ENCODE data around the gene LRRC45. TPM values are rescaled to one million over a fixed set of nuclear protein-coding genes. Genes with fewer than 3 reads are reported as not detected.

Gene LRRC45
- total RNA-seq, 1 donor, result 22.0 TPM

DNA sequence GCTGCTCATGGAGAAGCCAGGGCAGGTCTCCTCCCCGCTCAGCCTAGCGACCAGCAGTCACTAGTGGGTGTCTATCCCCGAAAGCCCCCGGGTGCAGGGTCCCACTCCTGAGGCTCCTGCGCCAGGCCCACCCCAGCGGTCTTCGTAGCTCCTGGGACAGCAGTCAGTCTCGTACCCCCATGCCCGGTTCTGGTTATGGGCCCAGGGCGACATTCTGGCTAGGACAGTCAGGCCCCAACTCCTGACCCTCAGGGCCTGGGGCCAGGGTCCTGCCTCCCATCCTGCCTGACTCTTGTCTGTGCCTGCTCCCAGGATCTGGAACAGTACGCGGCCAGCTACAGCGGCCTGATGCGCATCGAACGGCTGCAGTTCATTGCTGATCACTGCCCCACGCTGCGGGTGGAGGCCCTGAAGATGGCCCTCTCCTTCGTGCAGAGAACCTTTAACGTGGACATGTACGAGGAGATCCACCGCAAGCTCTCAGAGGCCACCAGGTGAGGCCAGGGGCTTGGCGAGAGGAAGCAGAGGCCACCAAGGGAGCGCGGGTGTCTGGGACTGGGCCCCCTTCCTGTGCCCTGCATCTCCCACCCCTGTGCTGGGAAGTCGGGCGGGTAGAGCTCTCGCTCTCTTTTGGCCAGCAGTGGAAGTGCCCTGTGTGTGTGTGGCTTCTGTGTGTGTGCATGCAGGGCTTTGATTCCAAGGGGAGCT, 30.6 kb downstream of the LRRC45 start:
- no peak for DNase-seq (ENCODE audit: low read depth)
- peak overlapping the region; percentile 80 for H3K4me3 ChIP-seq (ENCODE audit: low read depth, low read length)

DNA sequence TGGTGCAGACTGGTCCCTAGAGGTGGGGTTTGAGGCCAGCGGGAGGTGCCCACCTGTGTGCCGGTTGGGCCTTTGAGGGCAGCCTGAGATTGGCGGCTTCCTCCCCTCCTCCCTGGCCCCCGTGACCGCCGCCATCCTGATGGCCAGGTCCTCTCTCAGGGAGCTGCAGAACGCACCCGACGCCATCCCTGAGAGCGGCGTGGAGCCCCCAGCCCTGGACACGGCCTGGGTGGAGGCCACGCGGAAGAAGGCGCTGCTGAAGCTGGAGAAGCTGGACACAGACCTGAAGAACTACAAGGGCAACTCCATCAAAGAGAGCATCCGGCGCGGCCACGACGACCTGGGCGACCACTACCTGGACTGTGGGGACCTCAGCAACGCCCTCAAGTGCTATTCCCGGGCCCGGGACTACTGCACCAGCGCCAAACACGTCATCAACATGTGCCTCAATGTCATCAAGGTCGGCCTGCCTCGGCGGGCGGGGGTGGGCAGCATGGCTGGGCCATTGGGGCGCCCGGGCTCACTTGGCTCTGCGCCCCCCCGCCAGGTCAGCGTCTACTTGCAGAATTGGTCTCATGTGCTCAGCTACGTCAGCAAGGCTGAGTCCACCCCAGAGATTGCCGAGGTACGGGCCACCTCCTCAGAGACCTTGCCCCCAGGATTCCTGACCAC, 31.4 kb downstream of the LRRC45 start:
- TF ChIP-seq, protein P1, sequence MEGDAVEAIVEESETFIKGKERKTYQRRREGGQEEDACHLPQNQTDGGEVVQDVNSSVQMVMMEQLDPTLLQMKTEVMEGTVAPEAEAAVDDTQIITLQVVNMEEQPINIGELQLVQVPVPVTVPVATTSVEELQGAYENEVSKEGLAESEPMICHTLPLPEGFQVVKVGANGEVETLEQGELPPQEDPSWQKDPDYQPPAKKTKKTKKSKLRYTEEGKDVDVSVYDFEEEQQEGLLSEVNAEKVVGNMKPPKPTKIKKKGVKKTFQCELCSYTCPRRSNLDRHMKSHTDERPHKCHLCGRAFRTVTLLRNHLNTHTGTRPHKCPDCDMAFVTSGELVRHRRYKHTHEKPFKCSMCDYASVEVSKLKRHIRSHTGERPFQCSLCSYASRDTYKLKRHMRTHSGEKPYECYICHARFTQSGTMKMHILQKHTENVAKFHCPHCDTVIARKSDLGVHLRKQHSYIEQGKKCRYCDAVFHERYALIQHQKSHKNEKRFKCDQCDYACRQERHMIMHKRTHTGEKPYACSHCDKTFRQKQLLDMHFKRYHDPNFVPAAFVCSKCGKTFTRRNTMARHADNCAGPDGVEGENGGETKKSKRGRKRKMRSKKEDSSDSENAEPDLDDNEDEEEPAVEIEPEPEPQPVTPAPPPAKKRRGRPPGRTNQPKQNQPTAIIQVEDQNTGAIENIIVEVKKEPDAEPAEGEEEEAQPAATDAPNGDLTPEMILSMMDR (IDR thresholded peaks at IDR 0.05; ENCODE audit: insufficient read depth, low read length), result no peak
- no peak for DNase-seq (ENCODE audit: low read depth)
- no peak overlapping the region for H3K4me3 ChIP-seq (ENCODE audit: low read depth, low read length)

More for the DNA sequence above, 30.6 kb downstream of the LRRC45 start:
- TF ChIP-seq, protein P1 (IDR thresholded peaks at IDR 0.05; ENCODE audit: insufficient read depth, low read length), result no peak

DNA sequence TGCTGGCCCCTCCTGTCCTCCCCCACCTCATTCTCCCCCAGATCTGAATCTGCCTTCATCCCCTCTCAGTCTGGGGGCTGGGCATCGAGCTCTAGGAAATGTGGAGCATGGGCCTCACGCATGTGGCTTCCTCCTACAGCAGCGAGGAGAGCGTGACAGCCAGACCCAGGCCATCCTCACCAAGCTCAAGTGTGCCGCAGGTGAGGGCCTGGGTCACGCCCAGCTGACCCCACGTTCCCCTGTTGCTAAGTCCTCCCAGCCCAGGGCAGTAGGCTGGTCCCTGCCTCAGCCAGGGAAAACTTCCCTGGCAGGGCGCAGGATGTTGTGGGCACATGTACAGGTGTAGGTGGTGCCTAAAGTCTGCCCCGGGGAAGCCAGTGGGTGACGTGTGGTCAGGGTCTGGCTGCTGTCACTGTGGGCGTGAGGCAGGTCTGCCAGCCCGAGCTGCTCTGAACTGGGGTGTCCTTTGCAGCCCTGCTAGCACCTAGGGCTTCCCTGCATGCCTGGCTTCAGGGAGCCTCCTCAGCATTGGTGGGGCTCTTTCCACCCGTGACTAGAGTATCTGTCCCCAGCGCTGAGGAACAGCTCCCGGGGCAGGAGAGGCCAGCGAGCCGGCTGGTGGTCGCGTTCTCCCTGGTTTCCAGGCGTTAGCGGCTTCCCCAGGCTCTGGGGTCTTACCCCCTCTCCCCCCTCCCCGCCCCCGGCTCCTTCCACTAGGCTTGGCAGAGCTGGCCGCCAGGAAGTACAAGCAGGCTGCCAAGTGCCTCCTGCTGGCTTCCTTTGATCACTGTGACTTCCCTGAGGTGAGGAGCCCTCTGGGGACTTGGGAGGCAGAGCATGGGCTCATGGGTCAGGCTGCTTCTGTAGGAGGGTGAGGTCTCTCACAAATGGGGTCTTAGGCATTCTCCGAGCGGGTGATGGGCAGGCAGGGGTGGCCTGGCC, 32.2 kb downstream of the LRRC45 start:
- TF ChIP-seq, protein P1 (IDR thresholded peaks at IDR 0.05; ENCODE audit: insufficient read depth, low read length), result no peak
- H3K4me3 ChIP-seq (ENCODE audit: low read depth, low read length), result no peak overlapping the region
- no peak for DNase-seq (ENCODE audit: low read depth)

DNA sequence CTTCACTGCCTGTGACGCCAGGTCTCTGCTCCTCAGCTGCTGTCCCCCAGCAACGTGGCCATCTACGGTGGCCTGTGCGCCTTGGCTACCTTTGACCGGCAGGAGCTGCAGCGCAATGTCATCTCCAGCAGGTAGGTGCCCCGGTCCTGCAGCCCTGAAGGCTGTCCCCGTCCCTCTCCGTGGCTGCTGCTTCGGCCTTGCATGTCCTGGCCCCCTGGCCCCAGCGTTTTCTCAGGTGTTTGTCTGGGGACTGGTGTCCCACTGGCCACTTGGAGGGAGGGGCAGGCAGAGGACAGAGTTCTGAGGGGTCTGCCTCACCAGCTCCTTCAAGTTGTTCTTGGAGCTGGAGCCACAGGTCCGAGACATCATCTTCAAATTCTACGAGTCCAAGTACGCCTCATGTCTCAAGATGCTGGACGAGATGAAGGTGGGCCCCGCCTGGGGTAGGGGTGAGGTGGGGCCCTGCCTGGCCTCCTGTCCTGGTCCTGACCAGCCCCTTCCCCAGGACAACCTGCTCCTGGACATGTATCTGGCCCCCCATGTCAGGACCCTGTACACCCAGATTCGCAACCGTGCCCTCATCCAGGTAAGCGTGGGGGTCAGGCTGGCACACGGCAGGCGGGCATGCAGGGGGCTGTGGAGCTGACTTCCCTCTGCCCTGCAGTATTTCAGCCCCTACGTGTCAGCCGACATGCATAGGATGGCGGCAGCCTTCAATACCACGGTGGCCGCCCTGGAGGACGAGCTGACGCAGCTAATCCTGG, 33.0 kb downstream of the LRRC45 start:
- H3K4me3 ChIP-seq (ENCODE audit: low read depth, low read length), result no peak overlapping the region
- DNase-seq (ENCODE audit: low read depth), result no peak
- TF ChIP-seq, protein P1 (IDR thresholded peaks at IDR 0.05; ENCODE audit: insufficient read depth, low read length), result no peak

DNA sequence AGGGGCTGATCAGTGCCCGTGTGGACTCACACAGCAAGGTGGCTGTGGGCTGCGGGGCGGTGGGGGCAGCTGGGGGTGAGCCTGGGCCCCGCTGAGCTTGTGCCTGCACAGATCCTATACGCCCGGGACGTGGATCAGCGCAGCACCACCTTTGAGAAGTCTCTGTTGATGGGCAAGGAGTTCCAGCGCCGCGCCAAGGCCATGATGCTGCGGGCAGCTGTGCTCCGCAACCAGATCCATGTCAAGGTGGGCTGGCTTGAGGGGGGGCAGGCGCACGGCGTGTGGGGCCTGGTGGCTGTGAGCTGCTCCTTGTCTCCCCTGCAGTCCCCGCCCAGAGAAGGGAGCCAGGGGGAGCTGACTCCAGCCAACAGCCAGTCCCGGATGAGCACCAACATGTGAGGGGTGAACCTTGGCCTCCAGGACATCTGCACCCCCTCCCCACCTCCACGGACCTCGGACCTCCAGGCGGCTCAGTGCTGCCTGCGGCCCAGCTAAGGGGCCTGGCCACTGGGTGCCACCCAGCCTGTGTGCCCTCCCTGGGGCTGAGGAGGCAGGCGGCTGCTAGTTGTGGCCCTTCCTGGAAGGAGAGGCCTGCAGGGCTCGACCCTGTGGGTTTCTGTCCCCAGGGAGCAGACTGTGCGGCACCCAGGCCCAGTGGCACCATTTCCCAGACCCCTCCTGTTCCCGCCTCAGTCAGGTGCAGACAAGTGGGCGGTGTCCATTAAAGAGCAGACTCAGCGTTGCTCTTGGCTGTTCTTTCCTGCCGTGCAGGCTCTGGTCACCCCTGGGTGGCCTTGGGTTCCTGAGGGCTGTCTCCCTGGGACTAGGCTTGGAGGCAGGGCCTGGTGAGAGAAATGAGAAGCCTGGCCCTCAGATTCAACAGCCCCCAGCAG, 33.9 kb downstream of the LRRC45 start:
- TF ChIP-seq, protein P1 (IDR thresholded peaks at IDR 0.05; ENCODE audit: insufficient read depth, low read length), result no peak
- no peak for DNase-seq (ENCODE audit: low read depth)
- no peak overlapping the region for H3K4me3 ChIP-seq (ENCODE audit: low read depth, low read length)

All from fibroblast of the aortic adventitia (primary cell).